NCI-H82 treated with DMSO at 0.1 percent for 48 hours (cell line): Measurements from ENCODE around the gene SLC25A12.
"Not testable (repeated sequence)": the region's sequence is repeated elsewhere in the genome, so short reads cannot be mapped to it uniquely, and the experiment has no call there.

Experiments
- DNase-seq: peaks from one replicate; lab custom pipeline; 2025; ENCODE audit not compliant: unreplicated experiment; lab: John Stamatoyannopoulos, UW

The SLC25A12 gene

DNA sequence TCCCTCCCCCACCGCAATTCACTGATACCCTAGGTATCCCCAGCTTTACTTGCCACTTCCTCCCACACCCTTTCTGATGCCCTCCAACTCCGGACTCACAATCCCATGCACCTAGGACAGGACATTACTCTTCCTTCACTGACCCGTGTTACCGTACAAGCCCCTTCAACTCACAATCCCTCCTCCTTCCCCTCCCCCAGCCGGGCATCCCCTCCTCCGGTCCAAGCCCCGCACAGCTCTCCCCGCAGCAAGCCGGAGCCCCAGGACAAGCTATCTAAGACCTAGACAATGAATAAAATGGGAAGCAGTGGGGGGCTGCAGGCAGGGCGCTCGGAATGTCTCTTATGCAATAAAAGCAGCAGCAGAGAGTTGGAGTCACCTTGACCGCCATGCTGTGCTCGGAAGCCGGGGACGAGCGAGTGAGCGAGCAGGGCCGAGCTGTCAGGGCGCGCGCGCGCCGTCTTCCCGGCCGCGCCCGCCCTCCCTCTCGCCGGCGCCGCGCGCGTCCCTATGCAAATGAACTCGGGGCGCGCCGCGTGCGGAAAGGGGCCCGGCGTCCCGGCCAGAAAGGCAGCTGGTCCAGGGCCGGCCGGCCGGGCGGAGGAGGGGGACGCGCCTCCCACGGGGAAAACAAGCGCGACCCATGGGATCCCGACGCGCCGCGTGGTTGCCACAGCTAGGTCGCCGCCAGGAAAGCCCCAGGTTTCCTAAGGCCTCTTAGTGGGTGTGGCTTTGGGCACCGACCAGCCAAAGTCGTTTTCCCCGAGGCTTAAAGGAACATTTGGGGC lies at the start of gene SLC25A12:
TSS of gene SLC25A12 (minus strand) at position 421 of the 788 bp plus-strand sequence. CDS start at position 391, 30 bp downstream.
- DNase-seq, result peak; percentile 88

- DNase-seq, result no peak
Observed at GRCh38 chr2:171941316-171941699, 47.3 kb upstream of the SLC25A12 start.

DNA sequence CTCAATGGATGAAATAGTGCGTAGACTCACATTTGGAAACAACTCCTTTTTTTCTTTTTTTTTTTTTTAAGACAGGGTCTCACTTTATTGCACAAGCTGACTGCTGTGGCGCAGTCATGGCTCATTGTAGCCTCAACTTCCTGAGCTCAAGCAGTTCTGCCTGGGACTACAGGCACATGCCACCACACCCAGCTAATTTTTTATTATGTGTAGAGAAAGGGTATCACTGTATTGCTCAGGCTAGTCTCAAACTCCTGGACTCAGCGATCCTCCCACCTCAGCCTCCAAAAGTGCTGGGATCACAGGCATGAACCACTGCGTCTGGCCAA lies 45.7 kb upstream of the SLC25A12 start:
- no peak for DNase-seq

DNA sequence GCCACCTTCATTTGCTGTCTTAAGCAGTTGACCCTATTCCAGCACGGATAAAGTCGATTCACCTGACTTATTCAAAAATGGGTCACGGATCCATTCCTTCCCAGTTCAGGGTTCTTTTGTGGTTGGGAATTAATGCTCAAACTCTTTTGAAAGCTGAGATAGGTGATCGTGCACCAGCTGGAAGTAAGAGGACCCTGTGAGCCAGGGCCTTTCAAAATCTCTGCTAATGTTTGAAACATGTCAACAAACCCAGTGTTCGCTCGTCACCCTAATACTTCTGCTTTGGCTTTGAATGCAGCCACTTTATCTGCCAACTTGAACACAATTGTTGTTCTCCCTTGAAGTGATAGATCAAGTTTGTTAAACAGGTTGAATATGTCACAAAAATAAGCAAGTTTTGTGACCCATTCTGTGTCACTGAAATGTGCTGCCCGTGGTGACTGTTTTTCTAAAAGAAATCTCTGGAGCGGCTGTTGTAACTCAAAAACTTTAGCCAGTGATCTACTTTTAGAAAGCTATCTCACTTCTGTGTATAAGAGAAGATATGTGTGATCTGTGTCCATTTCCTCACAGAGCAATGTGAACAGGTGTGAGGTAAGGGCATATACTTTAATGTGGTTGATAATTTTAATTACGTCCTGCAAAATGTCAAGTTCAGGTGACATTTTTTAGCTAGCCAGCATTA lies 45.2 kb upstream of the SLC25A12 start:
- DNase-seq, result no peak

DNA sequence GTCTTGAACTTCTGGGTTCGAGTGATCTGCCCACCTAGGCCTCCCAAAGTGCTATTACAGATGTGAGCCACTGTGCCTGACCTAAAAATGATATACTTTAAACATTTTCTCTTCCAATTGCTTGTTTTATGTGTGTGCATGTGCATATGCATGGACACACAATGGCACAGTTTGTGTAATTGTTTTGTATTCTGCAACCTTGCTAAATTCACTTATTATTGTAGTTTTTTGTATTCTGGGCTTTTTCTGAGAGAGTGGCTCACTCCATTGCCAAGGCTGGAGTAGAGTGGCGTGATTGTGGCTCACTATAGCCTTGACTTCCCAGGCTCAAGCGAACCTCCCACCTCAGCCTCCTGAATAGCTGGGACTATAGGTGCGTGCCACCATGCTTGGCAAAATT lies 36.3 kb upstream of the SLC25A12 start:
- no peak for DNase-seq

DNA sequence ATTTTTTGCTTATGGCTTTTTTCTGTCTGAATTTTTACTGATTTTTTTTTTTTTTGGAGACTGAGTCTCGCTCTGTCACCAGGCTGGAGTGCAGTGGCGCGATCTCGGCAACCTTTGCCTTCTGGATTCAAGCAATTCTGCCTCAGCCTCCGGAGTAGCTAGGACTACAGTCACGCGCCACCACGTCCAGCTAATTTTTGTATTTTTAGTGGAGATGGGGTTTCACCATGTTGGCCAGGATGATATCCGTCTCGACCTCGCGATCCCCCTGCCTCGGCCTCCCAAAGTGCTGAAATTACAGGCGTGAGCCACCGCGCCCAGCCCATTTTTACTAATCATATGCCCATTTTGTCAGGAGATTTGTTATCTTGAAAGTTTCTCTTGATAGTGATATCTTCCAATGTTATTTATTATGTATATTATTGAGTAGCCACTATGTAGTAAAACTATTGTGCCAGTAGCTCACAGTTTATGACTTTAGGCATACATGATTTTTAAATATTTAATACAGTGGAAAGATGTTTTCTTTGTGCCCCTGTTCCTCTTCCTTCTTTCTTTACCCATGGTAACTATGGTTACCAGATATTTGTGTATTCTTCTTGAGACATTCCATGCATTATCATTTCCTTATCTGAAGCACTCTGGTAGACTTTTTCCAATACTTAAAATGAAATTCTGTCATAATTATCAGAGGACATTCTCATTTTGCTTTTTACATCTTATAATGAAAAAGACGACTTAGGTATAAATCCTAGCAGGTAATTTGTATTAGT lies 30.3 kb upstream of the SLC25A12 start:
- no peak for DNase-seq

GRCh38 chr2:171923206-171923605 lies 29.2 kb upstream of the SLC25A12 start:
- DNase-seq, result no peak

GRCh38 chr2:171922230-171923022 lies 28.4 kb upstream of the SLC25A12 start, which contains the start of gene HAT1:
Gene HAT1 (plus strand): TSS chr2:171922461. CDS start chr2:171922501, 40 bp downstream.
- DNase-seq, result peak; percentile 94

- DNase-seq, result no peak
Observed at GRCh38 chr2:171921970-171922229, 27.9 kb upstream of the SLC25A12 start.

- DNase-seq, result no peak
Observed at GRCh38 chr2:171919453-171919852, 25.4 kb upstream of the SLC25A12 start.

DNA sequence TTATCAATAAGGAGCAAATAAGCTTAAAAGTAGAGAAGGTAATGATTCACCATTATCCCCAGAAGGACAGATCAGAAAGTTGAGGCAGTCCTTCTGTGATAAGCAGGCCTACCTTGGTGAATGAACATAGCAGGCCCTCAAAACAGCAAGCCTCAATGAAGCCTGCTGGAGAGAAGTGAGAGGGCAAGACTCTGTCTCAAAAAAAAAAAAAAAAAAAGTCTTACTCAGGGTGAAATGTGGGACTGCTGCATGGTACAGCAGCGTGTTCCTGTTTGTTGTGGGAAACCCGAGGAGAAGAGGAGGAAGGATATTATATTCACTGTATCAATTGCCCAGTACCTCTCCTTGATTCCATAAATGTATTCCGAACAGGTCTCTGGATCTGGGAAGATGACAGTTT lies 19.5 kb upstream of the SLC25A12 start:
- DNase-seq, result no peak

- DNase-seq, result no peak
Observed at GRCh38 chr2:171910494-171910893, 16.4 kb upstream of the SLC25A12 start.

- DNase-seq, result no peak
Observed at GRCh38 chr2:171909266-171909665, 15.2 kb upstream of the SLC25A12 start.

GRCh38 chr2:171908235-171908634 lies 14.2 kb upstream of the SLC25A12 start:
- DNase-seq, result no peak

- DNase-seq, result no peak
Observed at GRCh38 chr2:171902840-171903420, 8.9 kb upstream of the SLC25A12 start.

GRCh38 chr2:171899623-171900282 lies 5.7 kb upstream of the SLC25A12 start:
- DNase-seq, result not testable (repeated sequence)

GRCh38 chr2:171895786-171896185 lies 1.7 kb upstream of the SLC25A12 start:
- DNase-seq, result no peak

DNA sequence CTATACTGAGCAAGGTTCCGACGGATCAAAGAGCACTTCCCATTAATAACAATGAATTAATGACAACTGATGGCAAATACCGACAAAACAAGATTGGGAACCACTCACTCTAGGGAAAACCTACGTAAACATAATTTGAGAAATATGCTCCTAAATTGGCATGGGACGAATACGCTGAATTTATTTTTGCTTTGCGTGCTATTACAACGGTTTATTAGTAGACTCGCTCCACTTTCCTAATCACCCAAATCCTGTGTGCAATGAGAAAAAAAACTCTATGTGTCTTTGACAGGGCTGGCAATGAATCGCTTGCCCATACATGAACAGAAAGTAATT lies 536 bp upstream of the SLC25A12 start:
- DNase-seq, result no peak

DNA sequence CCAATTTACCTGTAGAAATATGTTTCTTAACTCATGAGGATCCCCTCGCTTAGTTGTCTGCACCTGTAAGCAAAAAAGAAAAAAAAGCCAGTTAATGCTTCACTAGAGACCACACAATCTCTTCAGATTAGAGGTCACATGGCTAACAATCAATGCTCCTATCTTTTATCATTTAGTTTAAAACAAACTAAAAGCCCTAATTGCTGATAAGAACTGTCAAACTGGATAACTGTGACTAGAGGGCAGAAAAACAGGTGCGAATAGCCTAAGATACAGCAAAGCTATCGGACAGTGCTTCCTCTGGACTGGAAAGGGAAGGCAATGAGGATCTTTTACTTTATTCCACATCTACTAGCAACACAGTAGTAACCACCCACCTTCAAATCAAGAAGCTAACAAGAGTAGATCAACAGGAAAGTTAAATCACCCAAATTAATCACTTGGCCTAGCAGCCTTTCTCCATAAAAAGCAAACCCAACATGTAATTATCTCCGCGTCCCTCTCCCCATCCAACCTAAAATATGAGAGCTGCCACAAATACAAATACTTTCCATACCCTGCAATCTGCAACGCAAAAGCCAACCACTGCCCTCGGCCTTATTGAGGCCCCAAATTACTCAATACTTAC lies 734 bp downstream of the SLC25A12 start:
- DNase-seq, result no peak

- DNase-seq, result no peak
Observed at GRCh38 chr2:171889808-171890207, 4.2 kb downstream of the SLC25A12 start.
